Activated CD8-positive, alpha-beta T cell treated with anti-CD3 and anti-CD28 coated beads, Interleukin-2, amount 10 ng/mL, durations not matched to agents 7 days and 5 days (primary cell): ENCODE measurements around the gene CTDP1. TPM values are rescaled to one million over a fixed set of nuclear protein-coding genes. Genes with fewer than 3 reads are reported as not detected.
"Not testable (repeated sequence)": the region's sequence is repeated elsewhere in the genome, so short reads cannot be mapped to it uniquely, and the experiment has no call there.

Source experiments
- ATAC-seq: fragments of 150-1000 bp; cut with Tn5 transposase; one replicate; pipeline ENCODE4 v1.10.0; 2021; ENCODE audit warnings: moderate library complexity
- CTCF ChIA-PET: fragments of 350-600 bp; sonication (Branson Sonifier 250); formaldehyde crosslinking; loops from one replicate; lab custom pipeline; 2021; ENCODE audit warnings: antibody characterized with exemption; lab: Charles Lee
- POLR2A ChIA-PET: fragments of 350-600 bp; sonication (Branson Sonifier 250); formaldehyde crosslinking; loops from one replicate; lab custom pipeline; 2021; ENCODE audit warnings: antibody characterized with exemption; lab: Charles Lee
- DNase-seq: peaks from one replicate; pipeline ENCODE4 v3.0.0-alpha.2; 2020
- H3K27ac Mint-ChIP-seq: one replicate; pipeline ENCODE4 v1.8.0; 2021; ENCODE audit warnings: mild to moderate bottlenecking, mixed read lengths
- H3K27me3 Mint-ChIP-seq: one replicate; pipeline ENCODE4 v1.8.0; 2021; ENCODE audit warnings: low read depth, mixed read lengths
- H3K36me3 Mint-ChIP-seq: one replicate; pipeline ENCODE4 v1.8.0; 2021; ENCODE audit warnings: low read depth, mixed read lengths
- H3K4me1 Mint-ChIP-seq: one replicate; pipeline ENCODE4 v1.8.0; 2021; ENCODE audit warnings: low read depth, mixed read lengths
- H3K4me3 Mint-ChIP-seq: one replicate; pipeline ENCODE4 v1.8.0; 2021; ENCODE audit warnings: mild to moderate bottlenecking, mixed read lengths
- H3K9me3 Mint-ChIP-seq: one replicate; pipeline ENCODE4 v1.8.0; 2022; ENCODE audit warnings: mixed read lengths; ENCODE audit not compliant: insufficient read depth
- total RNA-seq, 2 experiments: library from RNA; stranded (reverse); gene quantifications; one replicate each; pipeline ENCODE4 v1.2.3, GENCODE V29; 2021

The CTDP1 gene
- total RNA-seq, 2 experiments from 2014 or later, result 35.5 to 36.8 TPM

- Mint-ChIP-seq H3K27me3 (no peaks in the 10 kb centered on the region), H3K4me3 (no peak overlapping the region), H3K9me3 (no peaks in the 10 kb centered on the region), H3K4me1 (no peaks in the 10 kb centered on the region), H3K27ac (no peak overlapping the region), H3K36me3 (peaks cover 78% of the 10 kb centered on the region)
- ATAC-seq, result no peak
- CTCF ChIA-PET, result no interaction called here
- no peak for DNase-seq
- POLR2A ChIA-PET, result no interaction called here
These were observed 62.5 kb downstream of the CTDP1 start for GRCh38 chr18:79742076-79742475.

DNA sequence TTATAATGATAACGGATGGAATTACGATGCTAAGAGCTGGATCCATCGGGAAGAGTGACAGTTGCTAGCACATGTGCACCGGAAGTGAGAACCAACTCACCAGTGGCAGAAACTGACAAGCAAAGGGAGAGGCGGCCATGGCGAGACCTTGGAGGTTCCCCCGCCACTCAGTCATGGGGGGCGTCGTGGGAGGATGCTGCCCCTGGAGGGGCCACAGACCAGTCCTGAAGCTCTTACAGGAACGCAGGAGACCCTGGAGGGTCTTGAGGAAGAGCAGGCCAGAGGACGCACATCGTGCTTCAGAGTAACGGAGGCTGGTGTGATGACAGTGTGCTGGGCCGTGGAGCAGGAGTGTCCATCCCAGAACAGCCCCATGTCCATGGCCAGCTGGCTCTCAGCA, 65.0 kb downstream of the CTDP1 start:
- H3K27me3 Mint-ChIP-seq, result no peaks in the 10 kb centered on the region
- CTCF ChIA-PET, result no interaction called here

DNA sequence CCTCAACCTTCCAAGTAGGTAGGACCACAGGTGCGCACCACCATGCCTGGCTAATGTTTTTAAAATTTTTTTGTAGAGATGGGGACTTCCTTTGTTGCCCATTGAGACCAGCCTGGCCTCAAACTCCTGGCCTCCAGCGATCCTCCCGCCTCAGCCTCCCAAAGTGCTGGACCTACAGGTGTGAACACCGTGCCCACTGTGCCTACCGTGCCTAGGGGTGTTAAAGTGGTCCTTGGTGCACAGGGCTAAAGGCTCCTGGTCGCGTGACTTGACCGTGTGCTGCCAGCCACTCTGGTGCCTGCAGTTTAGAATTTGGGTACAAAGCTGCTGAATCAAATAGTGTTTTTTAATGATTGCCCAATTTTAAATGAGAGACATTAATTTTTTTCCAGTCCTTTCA, 67.1 kb downstream of the CTDP1 start:
- POLR2A ChIA-PET, result no interaction called here
- no peaks in the 10 kb centered on the region for H3K9me3 Mint-ChIP-seq
- no peak for ATAC-seq

More for the DNA sequence above, 65.0 kb downstream of the CTDP1 start:
- Mint-ChIP-seq H3K36me3 (peaks cover 61% of the 10 kb centered on the region), H3K9me3 (no peaks in the 10 kb centered on the region), H3K4me1 (no peaks in the 10 kb centered on the region), H3K4me3 (no peak overlapping the region), H3K27ac (no peak overlapping the region)
- POLR2A ChIA-PET, result no interaction called here
- ATAC-seq (no peak), DNase-seq (no peak)

GRCh38 chr18:79747156-79747845, 67.7 kb downstream of the CTDP1 start:
- ATAC-seq (no peak), DNase-seq (no peak)
- Mint-ChIP-seq H3K36me3 (peaks cover 48% of the 10 kb centered on the region), H3K9me3 (no peaks in the 10 kb centered on the region), H3K27me3 (no peaks in the 10 kb centered on the region), H3K4me1 (no peaks in the 10 kb centered on the region), H3K27ac (no peak overlapping the region), H3K4me3 (no peak overlapping the region)
- ChIA-PET CTCF (no interaction called here), POLR2A (no interaction called here)

More for the DNA sequence above, 67.1 kb downstream of the CTDP1 start:
- no peak for DNase-seq
- Mint-ChIP-seq H3K27ac (no peak overlapping the region), H3K27me3 (no peaks in the 10 kb centered on the region), H3K36me3 (peaks cover 52% of the 10 kb centered on the region), H3K4me3 (no peak overlapping the region), H3K4me1 (no peaks in the 10 kb centered on the region)
- CTCF ChIA-PET, result no interaction called here

GRCh38 chr18:79748321-79749180, 68.9 kb downstream of the CTDP1 start:
- POLR2A ChIA-PET, result no interaction called here
- no peak overlapping the region for H3K27ac Mint-ChIP-seq
- no peaks in the 10 kb centered on the region for H3K4me1 Mint-ChIP-seq
- H3K27me3 Mint-ChIP-seq, result no peaks in the 10 kb centered on the region
- CTCF ChIA-PET, result no interaction called here
- H3K9me3 Mint-ChIP-seq, result no peaks in the 10 kb centered on the region
- peaks cover 44% of the 10 kb centered on the region for H3K36me3 Mint-ChIP-seq
- ATAC-seq (no peak), DNase-seq (no peak)
- H3K4me3 Mint-ChIP-seq, result no peak overlapping the region

DNA sequence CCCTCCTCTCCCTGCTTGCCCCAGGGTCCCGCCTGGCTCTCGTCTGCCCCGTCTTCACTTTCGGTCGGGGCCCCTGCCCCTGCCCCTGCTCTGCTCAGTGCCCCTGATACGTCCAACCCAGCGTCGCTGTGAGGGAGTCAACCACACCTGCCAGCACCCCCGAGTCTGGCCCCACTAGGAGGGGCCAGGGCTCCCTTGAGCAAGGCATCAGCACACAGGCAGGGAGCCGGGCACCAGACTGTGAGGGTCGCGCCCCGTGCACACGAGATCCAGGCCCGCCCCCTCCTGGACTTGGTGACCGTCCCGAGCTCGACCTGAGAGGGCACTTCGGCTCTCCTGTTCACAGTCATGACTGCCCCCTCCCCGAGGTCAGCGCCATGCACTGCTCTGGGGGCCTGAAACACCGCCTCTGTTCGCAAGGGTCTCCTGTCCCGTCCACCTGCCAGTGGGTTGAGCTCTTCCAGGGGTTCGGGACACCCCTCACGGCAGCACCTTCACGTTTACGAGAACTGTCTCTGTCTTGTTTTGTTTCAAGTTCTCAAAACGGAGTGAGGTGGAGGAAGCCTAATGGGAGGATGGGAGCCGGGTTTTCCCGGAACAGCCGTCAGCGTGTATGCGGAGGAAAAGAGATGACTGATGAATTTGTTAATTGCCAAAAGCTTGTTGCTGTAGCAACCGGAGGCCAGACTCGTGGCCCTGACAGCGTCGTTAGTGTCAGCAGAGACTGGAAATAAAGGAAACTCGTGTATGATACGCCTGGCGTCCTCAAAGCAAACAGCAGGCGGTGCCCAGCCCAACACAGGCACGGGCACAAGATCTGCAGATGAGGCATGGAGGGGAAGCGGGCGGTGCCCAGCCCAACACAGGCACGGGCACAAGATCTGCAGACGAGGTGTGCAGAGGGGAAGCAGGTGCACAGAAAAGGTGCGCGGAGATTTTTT, 69.9 kb downstream of the CTDP1 start:
- ChIA-PET POLR2A (no interaction called here), CTCF (no interaction called here)
- H3K9me3 Mint-ChIP-seq, result no peaks in the 10 kb centered on the region
- H3K36me3 Mint-ChIP-seq, result peaks cover 43% of the 10 kb centered on the region
- H3K4me3 Mint-ChIP-seq, result no peak overlapping the region
- no peak for ATAC-seq
- DNase-seq, result no peak
- no peak overlapping the region for H3K27ac Mint-ChIP-seq
- no peaks in the 10 kb centered on the region for H3K27me3 Mint-ChIP-seq
- no peaks in the 10 kb centered on the region for H3K4me1 Mint-ChIP-seq

GRCh38 chr18:79750980-79751571, 71.5 kb downstream of the CTDP1 start:
- DNase-seq (no peak), ATAC-seq (no peak)
- POLR2A ChIA-PET, result no interaction called here
- Mint-ChIP-seq H3K4me3 (no peak overlapping the region), H3K27me3 (no peaks in the 10 kb centered on the region), H3K27ac (no peak overlapping the region), H3K36me3 (peaks cover 49% of the 10 kb centered on the region), H3K9me3 (no peaks in the 10 kb centered on the region), H3K4me1 (no peaks in the 10 kb centered on the region)
- CTCF ChIA-PET, result no interaction called here

- H3K4me1 Mint-ChIP-seq, H3K4me3 Mint-ChIP-seq, DNase-seq, POLR2A ChIA-PET, ATAC-seq, CTCF ChIA-PET, H3K27ac Mint-ChIP-seq, H3K27me3 Mint-ChIP-seq, H3K9me3 Mint-ChIP-seq: not testable (repeated sequence)
- peaks cover 49% of the 10 kb centered on the region for H3K36me3 Mint-ChIP-seq
These were observed 72.4 kb downstream of the CTDP1 start for GRCh38 chr18:79751918-79752578.

DNA sequence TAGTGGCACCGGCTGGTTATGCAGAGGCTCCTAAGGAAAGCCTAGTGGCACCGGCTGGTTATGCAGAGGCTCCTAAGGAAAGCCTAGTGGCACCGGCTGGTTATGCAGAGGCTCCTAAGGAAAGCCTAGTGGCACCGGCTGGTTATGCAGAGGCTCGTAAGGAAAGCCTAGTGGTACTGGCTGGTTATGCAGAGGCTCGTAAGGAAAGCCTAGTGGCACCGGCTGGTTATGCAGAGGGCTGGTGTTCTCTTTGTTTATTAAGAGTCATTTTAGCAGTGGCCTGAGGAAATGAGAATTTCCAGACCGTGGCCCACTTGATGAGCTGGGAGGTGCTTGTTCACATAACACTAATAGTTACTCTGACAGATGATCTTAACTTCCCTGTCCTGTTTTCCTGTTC, 73.3 kb downstream of the CTDP1 start:
- DNase-seq, H3K9me3 Mint-ChIP-seq, H3K4me3 Mint-ChIP-seq, H3K27me3 Mint-ChIP-seq, CTCF ChIA-PET, H3K27ac Mint-ChIP-seq, H3K4me1 Mint-ChIP-seq, ATAC-seq, POLR2A ChIA-PET: not testable (repeated sequence)
- H3K36me3 Mint-ChIP-seq, result peaks cover 43% of the 10 kb centered on the region

DNA sequence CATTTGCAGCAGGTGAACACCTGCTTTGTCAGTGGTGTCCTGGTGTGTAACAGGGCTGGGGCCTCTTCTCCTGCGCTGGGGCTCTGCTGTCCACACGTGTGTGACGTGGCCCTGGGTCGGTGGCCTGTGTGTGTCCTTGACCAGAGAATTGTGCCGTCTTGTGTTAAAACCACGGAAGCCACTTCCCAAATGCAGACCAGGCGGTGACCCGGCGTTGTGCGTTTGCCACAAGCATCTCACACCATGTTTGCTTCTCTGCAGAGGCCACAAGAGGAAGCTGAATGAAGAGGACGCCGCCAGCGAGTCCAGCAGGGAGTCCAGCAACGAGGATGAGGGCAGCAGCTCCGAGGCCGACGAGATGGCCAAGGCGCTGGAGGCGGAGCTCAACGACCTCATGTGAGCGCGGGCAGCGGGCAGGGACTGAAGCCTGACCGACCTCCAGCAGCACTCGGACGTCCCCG, 73.8 kb downstream of the CTDP1 start:
- DNase-seq, result no peak
- H3K9me3 Mint-ChIP-seq, result no peaks in the 10 kb centered on the region
- no peak for ATAC-seq
- no peaks in the 10 kb centered on the region for H3K4me1 Mint-ChIP-seq
- POLR2A ChIA-PET, result no interaction called here
- peaks cover 45% of the 10 kb centered on the region for H3K36me3 Mint-ChIP-seq
- CTCF ChIA-PET, result no interaction called here
- no peaks in the 10 kb centered on the region for H3K27me3 Mint-ChIP-seq
- H3K27ac Mint-ChIP-seq, result no peak overlapping the region
- H3K4me3 Mint-ChIP-seq, result no peak overlapping the region
